Measurements from ENCODE around the gene MRPL57. TPM values are rescaled to one million over a fixed set of nuclear protein-coding genes. Genes with fewer than 3 reads are reported as not detected.

MRPL57 gene
- total RNA-seq, 4 donors from 2014 or later: 23.5 to 65.8 (median 33.2) TPM

- intact Hi-C loops (cut with DNase I): no loop called here
- H3K27ac ChIP-seq: no peak overlapping the region
- no peak for TF ChIP-seq POLR2A (IDR thresholded peaks at IDR 0.05)
- no peak for TF ChIP-seq CTCF (IDR thresholded peaks at IDR 0.05)
- no peak overlapping the region for H3K4me3 ChIP-seq (replicated peaks in 1 of 3)
- peaks cover 15 to 16% of the 10 kb centered on the region in 2 donors for H3K36me3 ChIP-seq
- H3K27me3 ChIP-seq: no peaks in the 10 kb centered on the region
- H3K4me1 ChIP-seq: no peaks in the 10 kb centered on the region
- no peak for DNase-seq
- H3K9me3 ChIP-seq: no peaks in the 10 kb centered on the region
- 75 to 81% methylated on average over 5 of the region's 5 CpGs for WGBS, 2 donors
These were observed 27.8 kb upstream of the MRPL57 start for GRCh38 chr13:21148557-21149258.

GRCh38 chr13:21149568-21149967, 26.9 kb upstream of the MRPL57 start:
- DNase-seq: no peak
- Histone ChIP-seq H3K9me3 (no peaks in the 10 kb centered on the region), H3K4me1 (no peaks in the 10 kb centered on the region), H3K4me3 (replicated peaks in 1 of 3) (no peak overlapping the region), H3K27ac (no peak overlapping the region), H3K27me3 (no peaks in the 10 kb centered on the region), H3K36me3 (peaks cover 15 to 16% of the 10 kb centered on the region in 2 donors)
- 78 to 84% methylated on average over 1 of the region's 1 CpG for WGBS, 2 donors
- TF ChIP-seq POLR2A (IDR thresholded peaks at IDR 0.05): no peak
- TF ChIP-seq CTCF (IDR thresholded peaks at IDR 0.05): no peak
- intact Hi-C loops (cut with DNase I): no loop called here

GRCh38 chr13:21150013-21150412, 26.4 kb upstream of the MRPL57 start:
- 66 to 71% methylated on average over 1 of the region's 1 CpG for WGBS, 2 donors

GRCh38 chr13:21152251-21152899, 24.1 kb upstream of the MRPL57 start:
- intact Hi-C loops (cut with DNase I): no loop called here
- WGBS, 2 donors: 72 to 82% methylated on average over 8 of the region's 8 CpGs

More at GRCh38 chr13:21150013-21150412, 26.4 kb upstream of the MRPL57 start:
- intact Hi-C loops (cut with DNase I): no loop called here
- H3K36me3 ChIP-seq: peaks cover 15 to 16% of the 10 kb centered on the region in 2 donors
- no peak overlapping the region for H3K4me3 ChIP-seq (replicated peaks in 1 of 3)
- no peak overlapping the region for H3K27ac ChIP-seq
- no peak for TF ChIP-seq POLR2A (IDR thresholded peaks at IDR 0.05)
- no peak for TF ChIP-seq CTCF (IDR thresholded peaks at IDR 0.05)
- H3K27me3 ChIP-seq: no peaks in the 10 kb centered on the region
- DNase-seq: no peak
- H3K4me1 ChIP-seq: no peaks in the 10 kb centered on the region
- H3K9me3 ChIP-seq: no peaks in the 10 kb centered on the region

More at GRCh38 chr13:21152251-21152899, 24.1 kb upstream of the MRPL57 start:
- Histone ChIP-seq H3K4me3 (replicated peaks in 1 of 3) (no peak overlapping the region), H3K36me3 (peaks cover 9 to 10% of the 10 kb centered on the region in 2 donors), H3K27ac (no peak overlapping the region), H3K9me3 (no peaks in the 10 kb centered on the region), H3K4me1 (no peaks in the 10 kb centered on the region), H3K27me3 (no peaks in the 10 kb centered on the region)
- DNase-seq: no peak
- TF ChIP-seq CTCF (IDR thresholded peaks at IDR 0.05): no peak
- TF ChIP-seq POLR2A (IDR thresholded peaks at IDR 0.05): no peak
